Measurements from ENCODE around the gene PRICKLE1. TPM values are rescaled to one million over a fixed set of nuclear protein-coding genes. Genes with fewer than 3 reads are reported as not detected.

Gene PRICKLE1
- total RNA-seq, 2 donors from 2014 or later, result 3.6 to 4.7 TPM

DNA sequence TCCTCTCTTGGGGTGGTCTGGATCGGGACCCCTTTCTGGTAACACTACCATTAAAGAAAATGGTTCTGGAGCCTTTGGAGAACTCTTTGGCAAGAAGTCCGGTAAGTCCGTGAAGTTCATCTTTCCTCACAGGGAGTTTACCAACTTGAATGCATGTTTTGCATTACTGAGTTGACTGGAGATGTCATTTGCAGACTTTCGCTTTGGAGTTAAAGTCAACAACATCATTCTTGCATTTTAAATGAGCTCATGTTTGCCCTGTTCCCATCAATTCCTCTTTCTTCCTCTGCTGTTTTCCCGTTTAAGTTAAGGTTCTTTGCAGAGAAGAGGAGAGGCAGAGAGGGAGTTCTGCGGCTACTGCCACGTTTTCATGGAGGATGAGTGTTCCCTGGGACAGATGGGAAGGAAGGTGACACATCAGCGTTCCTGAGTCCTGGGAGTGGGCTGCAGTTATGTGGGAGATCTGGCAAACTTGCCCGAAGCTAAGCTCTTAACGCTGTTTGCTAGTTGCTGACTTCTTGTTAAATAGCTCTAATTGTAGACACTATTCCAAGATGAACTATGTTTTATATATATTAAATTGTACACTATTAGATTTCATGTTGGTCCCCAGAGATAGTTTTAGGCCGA, 18.8 kb upstream of the PRICKLE1 start:
- H3K36me3 ChIP-seq (replicated peaks in 1 of 2; ENCODE audit: insufficient read depth in 1 of 2, low read depth in 2 of 2), result no peaks in the 10 kb centered on the region
- ATAC-seq (no peak), DNase-seq (no peak)
- no peaks in the 10 kb centered on the region for H3K27me3 ChIP-seq
- no peak overlapping the region for H3K27ac ChIP-seq
- no peaks in the 10 kb centered on the region for H3K9me3 ChIP-seq
- intact Hi-C loops (cut with DNase I), result no loop called here
- TF ChIP-seq, protein P1, sequence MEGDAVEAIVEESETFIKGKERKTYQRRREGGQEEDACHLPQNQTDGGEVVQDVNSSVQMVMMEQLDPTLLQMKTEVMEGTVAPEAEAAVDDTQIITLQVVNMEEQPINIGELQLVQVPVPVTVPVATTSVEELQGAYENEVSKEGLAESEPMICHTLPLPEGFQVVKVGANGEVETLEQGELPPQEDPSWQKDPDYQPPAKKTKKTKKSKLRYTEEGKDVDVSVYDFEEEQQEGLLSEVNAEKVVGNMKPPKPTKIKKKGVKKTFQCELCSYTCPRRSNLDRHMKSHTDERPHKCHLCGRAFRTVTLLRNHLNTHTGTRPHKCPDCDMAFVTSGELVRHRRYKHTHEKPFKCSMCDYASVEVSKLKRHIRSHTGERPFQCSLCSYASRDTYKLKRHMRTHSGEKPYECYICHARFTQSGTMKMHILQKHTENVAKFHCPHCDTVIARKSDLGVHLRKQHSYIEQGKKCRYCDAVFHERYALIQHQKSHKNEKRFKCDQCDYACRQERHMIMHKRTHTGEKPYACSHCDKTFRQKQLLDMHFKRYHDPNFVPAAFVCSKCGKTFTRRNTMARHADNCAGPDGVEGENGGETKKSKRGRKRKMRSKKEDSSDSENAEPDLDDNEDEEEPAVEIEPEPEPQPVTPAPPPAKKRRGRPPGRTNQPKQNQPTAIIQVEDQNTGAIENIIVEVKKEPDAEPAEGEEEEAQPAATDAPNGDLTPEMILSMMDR (IDR thresholded peaks at IDR 0.05), result no peak
- TF ChIP-seq POLR2A (IDR thresholded peaks at IDR 0.05), result no peak
- H3K4me3 ChIP-seq, result no peak overlapping the region
- WGBS, 2 donors, result 64 to 70% methylated on average over 11 of the region's 11 CpGs
- H3K4me1 ChIP-seq, result no peaks in the 10 kb centered on the region

DNA sequence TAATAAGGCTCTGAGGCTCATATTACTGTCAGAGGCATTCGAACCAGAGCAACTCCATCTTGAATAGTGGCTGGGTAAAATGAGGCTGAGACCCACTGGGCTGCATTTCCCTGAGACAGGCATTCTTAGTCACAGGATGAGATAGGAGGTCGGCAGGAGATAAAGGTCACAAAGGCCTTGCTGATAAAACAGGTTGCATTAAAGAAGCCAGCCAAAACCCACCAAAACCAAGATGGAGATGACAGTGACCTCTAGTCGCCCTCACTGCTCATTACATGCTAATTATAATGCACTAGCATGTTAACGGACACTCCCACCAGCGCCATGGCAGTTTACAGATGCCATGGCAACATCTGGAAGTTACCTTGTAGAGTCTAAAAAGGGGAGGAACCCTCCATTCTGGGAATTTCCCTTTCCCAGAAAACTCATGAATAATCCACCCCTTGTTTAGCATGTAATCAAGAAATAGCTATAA, 18.1 kb upstream of the PRICKLE1 start:
- WGBS, 2 donors, result 66 to 71% methylated on average over 4 to 5 of the region's 5 CpGs
- no peak for ATAC-seq

DNA sequence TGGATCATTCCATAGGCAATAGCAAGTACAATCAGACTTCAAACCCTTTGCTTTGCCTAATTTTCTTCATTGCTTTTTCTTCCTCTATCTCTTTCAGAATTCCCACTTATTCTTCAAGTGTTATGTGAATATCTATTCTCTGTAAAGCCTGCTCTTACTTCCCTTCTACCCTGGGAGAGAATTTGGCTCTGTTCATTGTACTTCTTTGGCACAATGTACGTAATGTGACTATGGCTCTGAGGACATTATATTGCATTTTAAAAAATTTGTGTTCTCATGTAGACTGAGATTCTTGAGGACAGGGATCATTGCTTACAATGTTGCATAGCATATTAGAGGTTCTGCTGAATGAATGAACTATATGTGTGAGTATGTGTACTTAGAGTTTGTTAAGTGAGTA, 16.9 kb upstream of the PRICKLE1 start:
- H3K36me3 ChIP-seq (replicated peaks in 1 of 2; ENCODE audit: insufficient read depth in 1 of 2, low read depth in 2 of 2), result no peaks in the 10 kb centered on the region
- H3K9me3 ChIP-seq, result no peaks in the 10 kb centered on the region
- intact Hi-C loops (cut with DNase I), result no loop called here
- H3K4me1 ChIP-seq, result no peaks in the 10 kb centered on the region
- no peaks in the 10 kb centered on the region for H3K27me3 ChIP-seq
- DNase-seq (no peak), ATAC-seq (no peak)
- TF ChIP-seq, protein P1 (IDR thresholded peaks at IDR 0.05), result no peak
- TF ChIP-seq POLR2A (IDR thresholded peaks at IDR 0.05), result no peak
- no peak overlapping the region for H3K4me3 ChIP-seq
- no peak overlapping the region for H3K27ac ChIP-seq
- 82 to 85% methylated on average over 1 of the region's 1 CpG for WGBS, 2 donors

More for the DNA sequence above, 18.1 kb upstream of the PRICKLE1 start:
- TF ChIP-seq POLR2A (IDR thresholded peaks at IDR 0.05), result no peak
- TF ChIP-seq, protein P1 (IDR thresholded peaks at IDR 0.05), result no peak
- Histone ChIP-seq H3K27ac (no peak overlapping the region), H3K9me3 (no peaks in the 10 kb centered on the region), H3K36me3 (replicated peaks in 1 of 2; ENCODE audit: insufficient read depth in 1 of 2, low read depth in 2 of 2) (no peaks in the 10 kb centered on the region), H3K4me1 (no peaks in the 10 kb centered on the region), H3K4me3 (no peak overlapping the region), H3K27me3 (no peaks in the 10 kb centered on the region)
- DNase-seq, result no peak
- intact Hi-C loops (cut with DNase I), result no loop called here

DNA sequence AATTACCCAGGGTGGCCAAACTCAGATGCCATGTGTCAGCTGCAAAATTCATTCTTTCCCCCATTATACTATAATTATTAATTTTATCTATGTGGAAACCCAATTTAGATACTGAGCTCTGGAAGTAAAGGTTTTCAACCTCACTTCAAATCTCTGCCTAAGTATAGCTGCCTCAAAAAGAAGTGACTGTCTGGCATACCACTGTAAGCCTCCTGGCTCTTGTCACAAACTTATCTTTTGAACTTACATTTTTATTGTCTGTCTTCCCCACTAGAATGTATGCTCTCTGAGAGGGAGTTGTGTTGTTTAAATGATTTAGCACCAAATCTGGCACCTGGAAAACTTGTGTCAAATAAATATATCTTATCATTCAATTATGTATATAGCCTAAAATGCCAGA, 16.1 kb upstream of the PRICKLE1 start:
- no peak for ATAC-seq
- intact Hi-C loops (cut with DNase I), result no loop called here
- Histone ChIP-seq H3K27ac (no peak overlapping the region), H3K9me3 (no peaks in the 10 kb centered on the region), H3K4me3 (no peak overlapping the region), H3K27me3 (no peaks in the 10 kb centered on the region), H3K36me3 (replicated peaks in 1 of 2; ENCODE audit: insufficient read depth in 1 of 2, low read depth in 2 of 2) (no peaks in the 10 kb centered on the region), H3K4me1 (no peaks in the 10 kb centered on the region)
- no peak for DNase-seq
- TF ChIP-seq, protein P1 (IDR thresholded peaks at IDR 0.05), result no peak
- no peak for TF ChIP-seq POLR2A (IDR thresholded peaks at IDR 0.05)

Measured in body of pancreas (tissue), 4 donors.